Right kidney (tissue), 1 donor: Measurements from ENCODE around the gene KCNN3.

Source experiments
- DNase-seq: peaks from one replicate; pipeline ENCODE4 v3.0.0-alpha.2; 2016

The KCNN3 gene

GRCh38 chr1:154659823-154660592 is 210.1 kb downstream of the KCNN3 start:
- DNase-seq, result no peak

- DNase-seq, result no peak
These were observed 212.5 kb downstream of the KCNN3 start for GRCh38 chr1:154657556-154657955.

- no peak for DNase-seq
These were observed 217.2 kb downstream of the KCNN3 start for GRCh38 chr1:154652893-154653292.
